ENCODE results near the gene KDM2B. TPM values are rescaled to one million over a fixed set of nuclear protein-coding genes. Genes with fewer than 3 reads are reported as not detected.

KDM2B gene
- total and polyA plus RNA-seq, 10 of the 15 experiments (the other 5 are each of a cell fraction or from before 2014, with no cell fraction given) = 13.6 to 124 (median 40.4) TPM

- Histone ChIP-seq H3K9me3 (replicated peaks; ENCODE audit: control insufficient read depth, insufficient read depth, low read length) (no peaks in the 10 kb centered on the region), H2AFZ (ENCODE audit: control insufficient read depth, low read depth, low read length) (peak overlapping the region; percentile 35; the same call in 1 of the 2 replicates), H3K79me2 (ENCODE audit: control insufficient read depth, insufficient read depth, low read length) (peaks cover 50% of the 10 kb centered on the region), H4K20me1 (ENCODE audit: control insufficient read depth, insufficient read depth) (no peaks in the 10 kb centered on the region), H3K9ac (ENCODE audit: control insufficient read depth, insufficient read depth, low read length) (peak overlapping the region; percentile 49), H3K4me1 (ENCODE audit: control insufficient read depth, insufficient read depth, low read length) (peaks cover 48% of the 10 kb centered on the region), H3K36me3 (ENCODE audit: control insufficient read depth in 2 of 2, insufficient read depth in 2 of 2, low read length in 1 of 2) (peaks cover 20% of the 10 kb centered on the region in 2 experiments), H3K27me3 (replicated peaks in 1 of 2; ENCODE audit: control insufficient read depth in 2 of 2, insufficient read depth in 2 of 2, low read length in 1 of 2) (no peaks in the 10 kb centered on the region), H3K4me3 (peak overlapping the region; percentile 45), H3K4me2 (ENCODE audit: control insufficient read depth, insufficient read depth) (peak overlapping the region; percentile 79), H3K27ac (ENCODE audit: control insufficient read depth, insufficient read depth) (peak overlapping the region; percentile 81)
- no TSS peak for BruUV-seq (replicated peaks)
- FAIRE-seq (peak; percentile 79), DNase-seq (ENCODE audit: low read depth, low spot score) (no peak), ATAC-seq (peak; percentile 77)
- in situ Hi-C loops (cut with MboI) (no loop called here), intact Hi-C loops (cut with micrococcal nuclease; ENCODE audit: unreplicated experiment) (no loop called here)
- RAD21 ChIA-PET (ENCODE audit: unreplicated experiment) = interaction anchor here (0.6 to 1.6 kb wide), 7 partner anchors 10 to 64 kb away, joined by 3 to 5 read pairs (median 4); no protein-coding TSS in a partner anchor
- POLR2A ChIA-PET = interaction anchor here (0.5 to 2.1 kb wide), 6 partner anchors 10 to 266 kb away, joined by 4 to 8 read pairs (median 5); no protein-coding TSS in a partner anchor
- under 1% methylated on average over 16 of the region's 16 CpGs for WGBS (ENCODE audit: insufficient coverage, insufficient replicate concordance, low lambda C conversion rate, missing lambda C conversion rate)
- SMC1A ChIA-PET (ENCODE audit: uncharacterized antibody, unreplicated experiment) = interaction anchor here (0.8 to 2.3 kb wide), 5 partner anchors 24 to 102 kb away, joined by 3 to 9 read pairs (median 4); partner anchors contain the start of gene KDM2B
- CTCF ChIA-PET = interaction anchor here (1.0 to 1.3 kb wide), 4 partner anchors 24 to 104 kb away, joined by 3 to 4 read pairs (median 3); no protein-coding TSS in a partner anchor
- peak in 1 of 2 experiments; percentile 50; a peak in 3 of 4 replicates for TF ChIP-seq IKZF2 (IDR thresholded peaks at IDR 0.05)
- TF ChIP-seq NR2F1 (conservative IDR thresholded peaks at IDR 0.05) = 0 out of 2 replicates have a peak, but pooled peaks have one; percentile 20
- TF ChIP-seq CBX5 (IDR thresholded peaks at IDR 0.05; ENCODE audit: low read depth) = no peak
- TF ChIP-seq MEF2B (IDR thresholded peaks at IDR 0.05; ENCODE audit: partially characterized antibody, poor library complexity, severe bottlenecking) = no peak
- TF ChIP-seq BCL3 (IDR thresholded peaks at IDR 0.05; ENCODE audit: borderline replicate concordance, insufficient read depth, low read depth, low read length, poor library complexity, severe bottlenecking) = no peak
- TF ChIP-seq E4F1 (IDR thresholded peaks at IDR 0.05; ENCODE audit: borderline replicate concordance, partially characterized antibody) = no peak
- TF ChIP-seq SMC3 (IDR thresholded peaks at IDR 0.05; ENCODE audit: borderline replicate concordance, low read length) = peak; percentile 14; the same call in 1 of the 2 replicates
- peak; percentile 58 for TF ChIP-seq ZNF687 (IDR thresholded peaks at IDR 0.05)
- no peak for TF ChIP-seq SKIL (IDR thresholded peaks at IDR 0.05; ENCODE audit: low read depth, poor library complexity, severe bottlenecking)
- TF ChIP-seq SMARCA5 (IDR thresholded peaks at IDR 0.05) = no peak
Measured at GRCh38 chr12:121523741-121524140, 57.1 kb downstream of the KDM2B start.

Measured in GM12878 (cell line).